Osteoblast (primary cell): ENCODE data around the gene RABGAP1L. TPM values are rescaled to one million over a fixed set of nuclear protein-coding genes. Genes with fewer than 3 reads are reported as not detected.

Experiments
- DNase-seq: peaks from one replicate; pipeline ENCODE4 v3.0.0; 2011; ENCODE audit warnings: low spot score, mixed read lengths; ENCODE audit not compliant: insufficient read length; ENCODE audit errors: missing footprints
- H2AFZ ChIP-seq: 2 replicates; pipeline ENCODE4 v1.6.0; 2011; ENCODE audit warnings: mild to moderate bottlenecking, low read length
- H3K27ac ChIP-seq: 2 replicates; pipeline ENCODE4 v1.5.1; 2011; ENCODE audit warnings: mild to moderate bottlenecking, low read depth, low read length, moderate library complexity
- H3K27me3 ChIP-seq: 2 replicates; pipeline ENCODE4 v1.6.0; 2012; ENCODE audit warnings: mild to moderate bottlenecking, control low read depth, inconsistent platforms, low read length, moderate library complexity; ENCODE audit not compliant: insufficient read depth
- H3K36me3 ChIP-seq: 2 replicates; pipeline ENCODE4 v1.5.1; 2011; ENCODE audit warnings: mild to moderate bottlenecking, low read length, control low read depth, moderate library complexity; ENCODE audit not compliant: insufficient read depth
- H3K4me1 ChIP-seq: 2 replicates; pipeline ENCODE4 v1.5.1; 2011; ENCODE audit warnings: mild to moderate bottlenecking, low read length, control low read depth, moderate library complexity; ENCODE audit not compliant: insufficient read depth
- H3K4me2 ChIP-seq: 2 replicates; pipeline ENCODE4 v1.6.0; 2011; ENCODE audit warnings: mild to moderate bottlenecking, low read length; ENCODE audit not compliant: insufficient read depth
- H3K4me3 ChIP-seq: fragments of 200-600 bp; sonication (generic); 3 replicates; pipeline ENCODE4 v1.5.1; 2012; ENCODE audit warnings: mild to moderate bottlenecking, low read length, inconsistent platforms; ENCODE audit not compliant: insufficient read depth
- H3K79me2 ChIP-seq: 2 replicates; pipeline ENCODE4 v1.6.0; 2012; ENCODE audit warnings: mild to moderate bottlenecking, low read length, control low read depth, inconsistent platforms; ENCODE audit not compliant: insufficient read depth
- H3K9me3 ChIP-seq: 2 replicates; pipeline ENCODE4 v1.5.1; 2011; ENCODE audit warnings: low read depth, low read length, control low read depth
- H4K20me1 ChIP-seq: 2 replicates; pipeline ENCODE4 v1.6.0; 2012; ENCODE audit warnings: mild to moderate bottlenecking, low read length, control low read depth; ENCODE audit not compliant: insufficient read depth
- CTCF ChIP-seq: IDR thresholded peaks from 2 replicates; pipeline ENCODE4 v1.5.1; 2011; ENCODE audit warnings: mild to moderate bottlenecking, low read depth, low read length, moderate library complexity; ENCODE audit errors: extremely low read depth
- total RNA-seq: library from RNA; depleted of rRNA; stranded (reverse); fragments of >200 nt; gene quantifications from 2 replicates; pipeline ENCODE4 v1.2.3, GENCODE V29; 2012

RABGAP1L gene
- total RNA-seq, 1 donor: 30.0 TPM

GRCh38 chr1:174956086-174956485, 796.8 kb downstream of the RABGAP1L start:
- TF ChIP-seq CTCF: no peak
- Histone ChIP-seq H3K4me2 (no peak overlapping the region), H3K36me3 (no peaks in the 10 kb centered on the region), H3K27me3 (no peaks in the 10 kb centered on the region), H4K20me1 (no peaks in the 10 kb centered on the region), H3K9me3 (no peaks in the 10 kb centered on the region), H3K27ac (no peak overlapping the region), H3K4me3 (no peak overlapping the region), H3K79me2 (no peaks in the 10 kb centered on the region), H2AFZ (no peak overlapping the region), H3K4me1 (no peaks in the 10 kb centered on the region)
- no peak for DNase-seq

- no peak overlapping the region for H3K27ac ChIP-seq
- no peak overlapping the region for H3K4me3 ChIP-seq
- H3K4me1 ChIP-seq: no peaks in the 10 kb centered on the region
- no peaks in the 10 kb centered on the region for H3K79me2 ChIP-seq
- no peaks in the 10 kb centered on the region for H3K9me3 ChIP-seq
- DNase-seq: no peak
- no peaks in the 10 kb centered on the region for H3K36me3 ChIP-seq
- no peaks in the 10 kb centered on the region for H4K20me1 ChIP-seq
- no peaks in the 10 kb centered on the region for H3K27me3 ChIP-seq
- no peak for TF ChIP-seq CTCF
- no peak overlapping the region for H3K4me2 ChIP-seq
- no peak overlapping the region for H2AFZ ChIP-seq
These were observed 797.7 kb downstream of the RABGAP1L start for GRCh38 chr1:174956976-174957375.

DNA sequence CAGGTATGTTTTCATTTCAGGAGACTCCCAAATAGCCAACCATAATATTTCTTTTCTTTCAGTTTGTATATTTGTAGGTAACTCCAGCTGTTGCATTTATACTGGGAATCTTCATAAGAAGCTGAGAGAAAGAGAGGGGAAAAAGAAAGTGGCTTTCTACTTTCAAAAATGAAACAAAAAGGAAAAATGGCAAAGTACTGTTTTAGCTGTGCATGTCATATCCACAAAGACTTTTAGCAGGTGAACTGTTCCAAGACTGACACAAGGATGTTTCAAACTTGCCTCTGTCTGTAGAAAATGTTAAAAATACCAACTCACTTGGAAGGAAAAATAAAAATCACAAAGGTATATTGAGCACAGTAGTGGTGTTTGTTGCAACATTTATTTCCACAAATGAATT, 798.5 kb downstream of the RABGAP1L start:
- H3K79me2 ChIP-seq: no peaks in the 10 kb centered on the region
- no peaks in the 10 kb centered on the region for H3K36me3 ChIP-seq
- no peak overlapping the region for H3K27ac ChIP-seq
- no peak overlapping the region for H3K4me2 ChIP-seq
- H3K27me3 ChIP-seq: no peaks in the 10 kb centered on the region
- no peak overlapping the region for H2AFZ ChIP-seq
- no peak for TF ChIP-seq CTCF
- H3K4me3 ChIP-seq: no peak overlapping the region
- H3K4me1 ChIP-seq: no peaks in the 10 kb centered on the region
- H3K9me3 ChIP-seq: no peaks in the 10 kb centered on the region
- DNase-seq: no peak
- H4K20me1 ChIP-seq: no peaks in the 10 kb centered on the region

- H3K4me1 ChIP-seq: no peaks in the 10 kb centered on the region
- H2AFZ ChIP-seq: no peak overlapping the region
- no peaks in the 10 kb centered on the region for H3K79me2 ChIP-seq
- TF ChIP-seq CTCF: no peak
- H3K27ac ChIP-seq: no peak overlapping the region
- no peak overlapping the region for H3K4me3 ChIP-seq
- no peak overlapping the region for H3K4me2 ChIP-seq
- no peak for DNase-seq
- no peaks in the 10 kb centered on the region for H3K27me3 ChIP-seq
- no peaks in the 10 kb centered on the region for H4K20me1 ChIP-seq
- no peaks in the 10 kb centered on the region for H3K36me3 ChIP-seq
- H3K9me3 ChIP-seq: no peaks in the 10 kb centered on the region
These were observed 799.1 kb downstream of the RABGAP1L start for GRCh38 chr1:174958396-174958795.
